ENCODE data around the gene MGMT.

The MGMT gene

DNA sequence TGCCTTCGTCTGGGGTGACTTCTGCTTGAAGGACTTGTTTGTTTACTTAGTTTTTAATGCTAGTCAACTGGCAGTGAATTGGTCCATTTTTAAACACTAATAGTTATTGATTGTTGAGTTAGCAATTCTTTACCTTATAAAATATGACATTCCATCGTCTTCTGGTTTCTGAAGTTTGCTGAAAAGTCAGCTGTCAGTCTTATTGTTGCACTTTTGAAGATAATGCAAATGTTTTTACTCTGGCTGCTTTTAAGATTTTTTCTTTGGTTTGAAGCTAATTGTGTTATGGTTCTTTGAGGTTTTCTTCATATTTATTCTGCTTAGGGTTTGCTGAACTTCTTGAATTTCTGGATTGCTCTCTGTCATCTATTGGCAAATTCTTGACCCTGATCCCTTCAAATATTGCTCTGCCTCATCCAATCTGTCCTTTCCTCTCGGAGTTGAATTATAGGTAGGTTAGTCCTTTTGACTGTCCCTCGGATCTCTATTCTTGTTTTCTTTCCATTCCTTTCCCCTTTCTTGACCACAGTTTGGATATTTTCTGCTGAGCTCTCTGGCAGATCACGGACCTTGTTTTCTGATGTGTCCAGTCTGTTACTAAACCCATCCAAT, 24.2 kb downstream of the MGMT start:
- no peak for DNase-seq
- intact Hi-C loops (cut with DNase I): no loop called here

DNA sequence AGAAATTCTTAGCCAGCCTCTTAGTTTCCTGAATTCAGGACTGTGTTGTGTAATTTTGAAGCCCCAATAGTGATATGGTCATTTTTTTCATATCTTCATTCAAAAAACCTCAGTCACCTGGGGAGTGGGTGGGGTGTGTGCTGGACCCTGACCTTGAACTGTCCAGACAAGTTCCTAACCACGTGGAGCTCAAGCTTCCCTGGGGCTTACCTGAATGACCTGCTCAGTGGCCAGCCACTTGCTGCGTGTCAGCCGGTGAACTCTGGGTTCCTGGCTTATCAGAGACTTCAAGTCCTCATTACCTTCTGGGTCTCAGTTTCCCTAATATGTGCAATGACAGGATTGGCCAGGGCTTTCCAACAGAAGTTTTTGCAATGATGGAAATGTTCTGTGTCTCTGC, 27.1 kb downstream of the MGMT start:
- intact Hi-C loops (cut with DNase I): no loop called here
- DNase-seq: no peak

DNA sequence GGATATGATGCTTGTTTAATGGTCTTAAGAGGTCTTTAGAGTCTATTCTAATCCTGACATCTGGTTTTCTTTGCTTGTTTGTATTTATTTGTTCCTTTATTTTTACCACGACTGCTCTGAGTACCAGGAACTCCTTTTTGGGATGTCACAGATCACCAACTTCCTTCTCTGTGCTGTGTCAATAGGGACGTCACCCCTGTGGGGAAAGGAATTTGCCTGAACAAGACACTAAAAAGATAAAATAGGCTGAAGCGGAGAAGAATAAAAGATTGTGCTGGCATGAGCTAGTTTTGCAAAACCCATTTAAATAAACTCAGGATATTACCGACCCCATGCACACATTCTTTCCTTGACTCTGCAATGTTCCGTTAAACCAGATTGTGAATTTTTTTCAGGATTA, 27.7 kb downstream of the MGMT start:
- DNase-seq: no peak
- intact Hi-C loops (cut with DNase I): no loop called here

DNA sequence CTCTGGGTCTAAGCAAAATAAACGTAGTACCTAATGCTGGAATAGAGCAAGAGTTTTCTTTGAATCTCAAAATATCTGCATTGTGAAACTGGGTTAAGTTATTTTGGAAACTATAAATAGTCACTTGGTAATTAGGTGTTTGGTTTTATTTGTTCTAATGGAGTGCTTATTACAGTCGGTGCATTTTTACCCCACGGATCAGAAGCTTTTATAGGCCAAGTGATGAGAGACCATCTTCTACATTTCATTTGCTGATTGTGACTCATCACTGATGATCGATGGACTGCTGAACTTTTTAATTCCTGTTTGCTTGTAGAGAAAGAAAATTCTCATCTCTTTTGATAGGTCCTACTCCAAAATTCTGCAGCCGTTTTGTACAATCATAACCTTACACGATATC, 28.2 kb downstream of the MGMT start:
- intact Hi-C loops (cut with DNase I): no loop called here
- DNase-seq: no peak

DNA sequence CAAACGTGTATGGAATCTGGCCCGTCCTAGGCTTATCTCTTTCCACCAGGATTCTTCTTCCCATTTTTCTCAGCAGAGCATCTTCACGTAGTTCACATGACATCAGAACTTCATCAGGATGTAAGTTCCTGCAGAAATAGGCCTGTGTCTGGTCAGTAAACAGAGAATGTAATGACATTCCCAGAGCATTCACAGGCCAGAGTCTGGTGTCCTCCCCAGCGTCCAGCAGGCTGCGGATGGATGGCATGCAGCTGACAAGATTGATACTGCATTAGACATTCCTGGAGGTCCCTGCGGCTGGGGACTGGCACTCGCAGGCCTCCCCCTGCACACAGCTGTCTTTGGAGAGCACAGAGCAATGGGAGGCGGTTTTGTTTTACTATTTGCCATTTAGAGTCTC, 28.7 kb downstream of the MGMT start:
- no peak for DNase-seq
- intact Hi-C loops (cut with DNase I): no loop called here

DNA sequence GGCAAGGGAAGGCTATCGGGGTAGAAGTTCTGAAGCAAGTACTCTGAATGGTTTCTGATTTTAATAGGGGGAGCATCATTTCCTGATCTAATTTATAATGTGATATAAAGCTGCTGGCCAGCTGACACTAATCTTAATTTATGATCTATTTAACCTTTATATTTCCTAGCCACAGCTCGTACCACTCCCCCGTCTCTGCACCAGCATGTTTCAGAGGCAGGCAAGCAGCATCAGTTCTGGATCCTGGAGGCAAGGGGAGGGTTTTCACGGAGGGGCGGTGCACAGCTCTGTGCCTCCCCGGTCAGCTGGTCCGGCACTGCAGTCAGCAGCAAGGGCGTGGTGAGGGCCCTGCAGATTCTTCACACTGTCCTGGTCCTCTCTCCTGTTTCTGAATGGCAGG, 30.0 kb downstream of the MGMT start:
- no peak for DNase-seq
- intact Hi-C loops (cut with DNase I): no loop called here

DNA sequence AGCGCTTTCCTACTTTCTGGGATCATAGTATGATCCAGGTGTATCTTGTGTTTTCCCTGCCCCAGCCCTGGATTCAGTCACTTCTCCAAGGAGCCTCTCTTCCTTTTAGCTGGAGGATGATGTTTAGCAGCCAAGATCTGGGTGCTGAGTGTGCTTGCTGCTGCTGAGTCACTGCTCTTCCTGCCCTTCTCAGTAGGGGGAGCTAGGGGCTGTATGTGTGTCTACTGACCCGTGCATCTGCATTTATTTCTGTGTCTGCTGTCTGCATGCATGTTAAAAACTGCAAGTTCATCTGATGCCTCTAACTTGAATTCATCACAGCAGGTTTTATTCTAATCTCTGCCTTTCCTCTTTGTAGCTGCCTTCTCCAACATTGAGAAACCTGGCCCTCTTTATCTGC, 31.6 kb downstream of the MGMT start:
- intact Hi-C loops (cut with DNase I): no loop called here
- no peak for DNase-seq

DNA sequence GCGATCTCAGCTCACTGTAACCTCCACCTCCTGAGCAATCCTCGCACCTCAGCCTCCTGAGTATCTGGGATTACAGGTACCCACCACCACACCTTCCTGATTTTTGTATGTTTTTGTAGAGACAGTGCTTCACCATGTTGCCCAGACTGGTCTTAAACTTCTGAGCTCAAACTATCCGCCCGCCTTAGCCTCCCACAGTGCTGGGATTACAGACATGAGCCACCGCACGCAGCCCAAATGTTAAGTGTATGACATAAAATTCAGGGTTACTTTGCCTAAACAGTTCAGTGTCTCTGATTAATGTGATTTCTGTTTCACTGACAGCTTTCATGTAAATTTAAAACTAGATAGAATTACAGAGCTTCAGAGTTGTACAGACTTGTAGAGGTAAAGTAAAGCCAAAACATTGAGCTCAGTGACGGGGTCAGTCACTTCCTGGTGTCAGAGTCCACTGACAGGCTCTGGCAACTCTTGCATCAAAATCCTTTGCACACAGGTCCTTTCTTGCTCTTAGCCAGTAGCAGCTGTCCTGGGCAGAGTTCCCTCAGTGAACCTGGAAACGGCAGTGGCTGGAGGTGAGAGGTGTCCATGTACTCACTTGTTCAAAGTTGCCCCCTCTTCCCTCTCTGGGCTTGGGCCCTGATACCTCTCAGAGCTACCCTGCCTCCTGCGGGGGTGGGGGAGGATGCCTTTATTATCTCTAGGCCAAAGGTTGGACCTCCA, 33.7 kb downstream of the MGMT start:
- intact Hi-C loops (cut with DNase I): no loop called here

DNA sequence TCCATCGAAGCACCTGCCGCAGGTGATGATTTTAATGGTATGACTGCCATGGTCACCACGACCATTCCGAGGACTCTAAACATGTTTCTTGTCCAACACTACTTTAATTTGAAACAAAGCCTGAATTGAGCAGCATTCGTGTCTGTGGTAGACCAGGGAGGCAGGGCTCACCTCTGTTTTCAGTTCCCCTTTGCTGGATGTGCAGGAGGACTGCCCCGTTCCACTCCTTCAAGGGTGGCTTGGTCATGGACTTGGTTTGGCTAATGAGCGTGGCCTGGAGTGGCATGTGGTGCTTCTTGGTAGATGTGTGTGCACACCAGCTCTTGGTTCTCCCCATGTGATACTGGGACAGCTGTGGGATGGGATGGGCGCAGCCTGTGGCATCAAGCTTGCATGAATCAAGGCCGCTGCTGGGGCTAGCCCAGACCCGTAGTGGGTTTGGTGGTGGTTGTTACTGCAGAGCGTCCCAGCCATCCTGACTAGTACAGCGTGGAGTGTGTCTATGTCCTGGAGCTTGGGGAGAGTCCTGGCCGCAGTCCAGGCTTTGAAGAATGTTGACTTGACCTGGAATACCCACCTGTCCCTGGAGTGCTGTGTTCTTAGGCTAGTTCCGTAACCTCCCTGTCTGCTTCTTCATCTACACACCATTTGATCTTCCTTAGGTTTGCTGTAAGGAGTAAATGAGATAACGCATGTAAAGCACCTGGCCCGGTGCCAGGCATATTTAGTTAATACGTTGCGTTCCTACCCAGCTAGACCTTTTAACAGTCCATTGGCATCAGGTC, 34.8 kb downstream of the MGMT start:
- intact Hi-C loops (cut with DNase I): no loop called here
- DNase-seq: no peak

More for the DNA sequence above, 33.7 kb downstream of the MGMT start:
- DNase-seq: no peak

DNA sequence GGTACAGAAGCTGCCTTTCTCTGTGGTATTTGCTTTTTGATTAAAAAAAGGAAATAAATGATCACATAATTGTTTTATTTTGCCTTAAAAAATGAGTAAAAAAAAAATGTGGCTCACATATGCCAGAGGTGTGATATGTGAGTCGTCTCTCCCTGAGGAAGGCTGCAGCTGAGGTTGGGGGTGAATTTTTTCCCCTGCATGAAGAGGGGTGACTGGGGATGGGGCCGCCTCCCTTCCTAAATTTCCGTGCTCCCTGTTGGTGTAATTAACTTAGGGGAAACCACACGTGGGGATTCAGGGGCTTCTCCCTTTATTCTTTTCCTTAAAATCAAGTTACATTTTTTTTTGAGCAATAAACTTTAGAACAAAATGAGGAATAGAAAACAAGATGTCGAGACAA, 35.4 kb downstream of the MGMT start:
- intact Hi-C loops (cut with DNase I): no loop called here

DNA sequence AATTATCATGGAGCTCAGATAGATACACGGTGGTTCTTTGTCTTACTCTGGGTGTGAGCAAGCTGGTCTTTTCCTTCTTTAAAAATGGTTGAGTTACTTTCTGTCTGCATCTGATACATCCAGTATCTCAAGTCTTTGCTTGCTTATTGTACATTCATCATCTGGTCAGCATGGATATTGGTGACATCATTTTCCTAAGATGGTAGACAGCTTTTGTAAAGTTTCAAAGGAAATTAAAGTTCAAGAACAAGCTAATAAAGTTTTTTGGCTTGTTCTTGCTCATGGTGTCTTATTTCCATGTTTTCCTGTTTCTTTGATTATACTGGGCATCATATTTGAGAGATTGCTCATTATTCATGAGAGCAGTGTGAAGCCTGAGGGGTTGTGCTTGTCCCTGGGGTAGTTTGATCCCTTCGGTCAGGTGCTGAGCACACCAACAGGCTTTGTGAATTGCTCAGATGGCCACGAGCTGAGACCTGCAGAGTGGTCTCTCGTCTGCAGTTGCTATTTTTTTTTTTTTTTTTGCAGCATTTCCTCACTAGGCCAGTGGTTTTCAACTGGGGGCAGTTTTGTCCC, 38.5 kb downstream of the MGMT start:
- no peak for DNase-seq
- intact Hi-C loops (cut with DNase I): no loop called here

More for the DNA sequence above, 35.4 kb downstream of the MGMT start:
- DNase-seq: no peak

DNA sequence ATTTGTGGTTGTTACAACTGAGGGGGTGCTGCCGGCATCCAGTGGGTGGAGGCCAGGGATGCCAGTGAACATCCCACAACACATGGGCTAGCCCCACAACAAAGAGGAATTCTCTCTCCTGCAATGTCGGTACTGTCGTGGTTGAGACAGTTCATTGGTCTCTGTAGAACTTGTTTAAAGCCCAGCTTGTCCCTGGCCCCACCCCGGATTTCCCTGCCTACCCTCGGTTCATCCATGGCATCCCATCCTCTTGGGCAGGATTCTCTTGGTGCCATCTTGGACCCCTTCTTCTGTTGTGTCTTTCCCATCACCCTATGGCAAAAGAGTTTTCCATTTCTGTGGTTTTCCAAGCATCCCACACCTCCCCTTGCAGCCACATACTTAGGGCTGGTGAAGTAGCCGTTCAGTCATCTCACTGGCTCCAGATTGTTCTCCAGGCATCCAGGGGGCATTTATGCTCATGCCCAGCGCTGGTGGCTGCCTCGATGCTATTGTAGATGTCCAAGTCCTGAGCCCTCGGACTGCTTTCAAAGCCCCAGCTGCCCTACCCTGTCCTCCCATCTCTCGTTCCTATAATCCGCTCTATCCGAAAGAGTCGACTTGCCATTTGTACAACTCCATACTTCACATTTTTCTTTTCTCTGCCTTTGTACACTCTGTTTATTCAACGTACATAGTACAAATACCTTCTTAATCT, 39.2 kb downstream of the MGMT start:
- intact Hi-C loops (cut with DNase I): no loop called here
- no peak for DNase-seq

DNA sequence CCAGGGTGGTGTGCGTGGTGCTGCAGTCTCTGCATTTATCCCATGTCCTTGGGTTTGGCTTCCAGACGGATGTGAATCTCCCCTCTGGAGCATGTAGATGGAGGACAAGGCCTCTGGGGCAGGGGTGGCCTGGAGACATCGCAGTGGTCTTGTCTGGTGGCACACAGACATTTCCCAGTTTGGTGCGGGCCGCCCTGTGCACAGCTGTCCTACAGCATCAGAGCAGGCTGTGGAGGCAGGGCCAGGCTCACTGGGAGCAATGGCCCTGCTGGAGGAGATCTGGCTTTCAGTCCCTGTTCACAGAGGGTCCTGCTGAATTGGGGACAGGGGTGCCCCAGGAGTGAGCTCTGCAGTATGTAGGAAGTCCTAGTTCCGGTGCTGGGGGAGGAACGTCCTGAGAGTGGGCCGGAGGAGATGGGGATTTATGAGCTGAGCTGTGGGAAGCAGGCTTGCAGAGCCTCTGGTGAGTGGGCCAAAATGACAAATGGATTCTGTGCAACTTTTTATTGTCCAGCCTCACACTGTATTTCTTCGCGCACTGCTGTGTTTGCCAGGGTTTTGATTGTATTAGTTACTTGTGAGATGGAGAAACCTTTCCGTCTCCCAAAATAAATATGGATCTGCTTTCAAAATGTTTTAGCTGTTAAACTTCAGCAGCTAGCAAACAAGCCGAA, 40.3 kb downstream of the MGMT start:
- peak in 1 of 10 donors; percentile 55 for DNase-seq
- intact Hi-C loops (cut with DNase I): no loop called here

DNA sequence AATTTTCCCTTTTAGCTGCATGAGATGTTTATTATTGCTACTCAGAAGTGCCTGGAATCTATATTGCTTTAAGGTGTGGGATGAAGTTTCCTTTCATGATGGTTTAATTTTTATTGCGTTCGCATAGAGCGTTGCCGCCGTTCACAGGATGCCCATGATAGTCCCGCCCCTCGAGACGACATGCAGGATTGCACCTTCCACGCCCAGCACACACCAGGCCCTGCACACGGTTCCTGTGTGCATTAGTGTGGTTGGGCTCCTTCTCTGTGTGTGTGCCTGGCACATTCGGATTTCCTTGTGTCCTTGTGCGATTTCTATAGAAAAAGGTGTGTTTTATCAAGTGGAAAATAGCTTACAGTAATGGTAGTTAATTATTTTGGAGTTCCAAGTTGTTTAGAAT, 42.1 kb downstream of the MGMT start:
- no peak for DNase-seq
- intact Hi-C loops (cut with DNase I): no loop called here

DNA sequence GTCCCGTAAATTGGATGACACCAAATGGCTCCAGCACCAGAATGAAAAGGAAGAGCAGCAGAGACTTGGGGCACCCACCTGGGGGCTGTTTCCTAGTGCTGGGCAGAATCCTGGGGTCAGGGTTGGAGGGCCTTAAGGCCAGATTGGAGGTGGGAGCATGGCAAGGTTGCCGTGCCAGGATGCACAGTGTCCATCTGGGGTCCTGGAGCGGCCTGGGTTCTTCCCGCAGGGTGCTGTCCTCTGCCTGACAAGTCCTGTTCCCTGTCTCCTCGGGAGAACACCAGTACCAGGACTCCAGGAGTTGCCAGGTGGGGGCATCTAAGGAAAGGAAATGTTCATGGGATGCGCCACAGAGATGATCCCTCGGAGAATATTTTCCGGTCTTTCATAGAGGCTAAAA, 42.8 kb downstream of the MGMT start:
- peak in 1 of 10 donors; percentile 66 for DNase-seq
- intact Hi-C loops (cut with DNase I): no loop called here

DNA sequence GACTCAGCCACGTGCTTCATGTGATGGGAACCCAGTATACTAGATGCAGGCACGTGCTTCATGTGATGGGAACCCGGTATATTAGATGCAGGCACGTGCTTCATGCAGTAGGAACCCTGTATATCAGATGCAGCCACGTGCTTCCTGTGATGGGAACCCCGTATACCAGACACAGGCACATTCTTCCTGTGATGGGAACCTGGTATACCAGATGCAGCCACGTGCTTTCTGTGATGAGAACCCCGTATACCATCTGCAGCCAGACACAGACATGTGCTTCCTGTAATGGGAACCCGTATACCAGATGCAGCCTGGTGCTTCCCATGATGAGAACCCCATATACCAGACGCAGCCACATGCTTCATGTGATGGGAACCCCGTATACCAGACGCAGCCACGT, 44.0 kb downstream of the MGMT start:
- intact Hi-C loops (cut with DNase I): no loop called here
- DNase-seq: no peak

DNA sequence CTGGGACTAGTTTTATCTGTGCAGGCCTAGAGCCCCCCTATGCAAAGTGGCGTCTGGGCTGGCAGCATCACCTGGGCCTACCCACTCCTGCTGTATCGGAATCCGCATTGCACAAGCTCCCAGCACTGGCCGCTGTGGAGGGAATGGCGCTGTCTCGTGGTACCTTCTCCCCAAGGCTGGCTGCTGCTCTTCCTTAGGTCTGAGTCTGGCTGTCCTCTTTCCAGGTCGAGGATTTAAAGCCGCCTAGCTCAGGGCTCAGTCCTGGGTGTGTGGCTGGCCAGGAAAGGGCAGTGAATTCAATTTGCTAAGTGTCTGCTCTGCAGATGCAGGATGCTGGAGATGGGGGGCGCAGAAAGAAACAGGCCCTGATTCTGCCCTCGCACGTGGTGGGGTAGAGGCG, 44.7 kb downstream of the MGMT start:
- DNase-seq: peak in 1 of 10 donors; percentile 55
- intact Hi-C loops (cut with DNase I): no loop called here

DNA sequence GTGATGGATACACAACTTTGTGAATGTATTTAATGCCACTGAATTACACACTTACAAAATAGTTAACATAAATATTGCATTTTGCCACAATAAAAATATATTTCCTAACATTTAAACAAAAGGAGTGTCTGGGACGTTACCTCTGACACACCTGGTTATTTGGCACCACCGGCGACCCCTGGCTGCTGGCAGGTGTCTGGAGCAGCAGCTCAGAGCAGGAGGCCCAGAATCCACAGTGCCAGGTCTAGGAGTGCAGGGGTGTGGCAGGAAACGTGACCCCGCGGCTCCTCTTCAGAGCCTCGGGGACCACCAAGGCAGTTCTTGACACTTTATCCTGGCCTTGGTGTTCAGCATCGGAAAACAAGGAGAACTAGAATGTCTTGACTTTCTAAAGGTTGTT, 46.3 kb downstream of the MGMT start:
- peak in 1 of 10 donors; percentile 66 for DNase-seq
- intact Hi-C loops (cut with DNase I): no loop called here

DNA sequence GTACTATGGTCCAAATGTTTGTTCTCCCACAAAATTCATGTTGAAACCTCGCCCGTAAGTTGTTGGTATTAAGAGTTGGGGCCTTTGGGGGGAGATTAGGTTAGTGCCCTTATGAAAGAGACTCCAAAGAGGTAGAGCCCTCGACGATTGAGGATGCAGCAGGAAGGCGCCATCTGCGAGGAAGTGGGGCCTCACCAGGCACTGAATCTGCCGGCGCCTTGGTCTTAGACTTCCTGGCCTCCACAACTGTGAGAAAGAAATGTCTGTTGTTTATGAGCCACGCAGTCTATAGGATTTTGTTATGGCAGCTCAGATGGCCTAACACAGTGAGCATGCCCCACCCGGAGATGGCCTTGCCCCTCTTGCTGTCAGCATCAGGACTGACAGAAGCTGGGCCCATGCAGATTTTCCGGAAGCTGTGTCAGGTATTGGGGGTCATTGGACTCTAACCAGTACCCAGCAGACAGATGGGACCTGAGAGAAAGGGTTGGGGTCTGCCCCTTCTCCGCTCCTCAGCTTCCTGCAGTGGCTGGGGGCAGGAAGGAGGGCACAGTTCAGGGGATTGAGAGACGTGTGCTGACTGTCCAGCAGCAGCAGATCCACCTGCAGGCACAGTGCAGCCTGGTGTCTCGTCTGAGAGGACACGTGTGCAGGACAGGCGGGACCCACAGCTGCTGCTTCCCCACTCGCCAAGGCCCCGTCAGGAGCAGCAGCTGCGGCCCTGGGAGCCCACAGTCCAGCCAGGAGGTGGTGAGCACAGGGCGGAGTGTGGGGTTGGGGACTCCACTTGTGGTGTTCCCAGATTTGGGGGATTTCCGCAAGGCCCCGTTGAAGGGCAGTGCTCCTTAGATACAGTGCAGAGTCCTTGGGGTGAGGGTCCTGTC, 47.8 kb downstream of the MGMT start:
- intact Hi-C loops (cut with DNase I): no loop called here
- DNase-seq: peak in 1 of 10 donors; percentile 73
